Esophagus muscularis mucosa (tissue), 4 donors: ENCODE data around the gene CPT1A.

Experiments used
- CTCF ChIP-seq, 3 experiments: fragments of 200-600 bp in 2 of 3; fragments of 450-650 bp in 1 of 3; sonication (generic) in 2 of 3; IDR thresholded peaks; one replicate each; pipeline ENCODE4 v1.5.1; 2017 to 2019; ENCODE audit warnings: antibody characterized with exemption in 3 of 3, mild to moderate bottlenecking in 2 of 3, moderate library complexity in 1 of 3
- EP300 ChIP-seq: sonication (generic); formaldehyde crosslinking; IDR thresholded peaks from one replicate; pipeline ENCODE4 v1.6.1; 2017; ENCODE audit warnings: antibody characterized with exemption
- POLR2A ChIP-seq: fragments of 450-650 bp; IDR thresholded peaks from one replicate; pipeline ENCODE4 v1.6.1; 2017; ENCODE audit warnings: antibody characterized with exemption, moderate library complexity, mild to moderate bottlenecking, low read depth

- TF ChIP-seq POLR2A = no peak
- TF ChIP-seq CTCF (IDR thresholded peaks at IDR 0.05) = no peak
- no peak for TF ChIP-seq EP300
Observed at GRCh38 chr11:68813773-68814172, 27.9 kb downstream of the CPT1A start.
